H1 (cell line): Measurements from ENCODE around the gene MPRIP.

Experiments used
- BACH1 ChIP-seq: IDR thresholded peaks from 2 replicates; pipeline ENCODE4 v1.6.1; 2012; ENCODE audit warnings: low read length, improper control_type of control experiment
- BRCA1 ChIP-seq: IDR thresholded peaks from 2 replicates; pipeline ENCODE4 v1.6.1; 2012; ENCODE audit warnings: low read depth, low read length, improper control_type of control experiment
- EGR1 ChIP-seq: IDR thresholded peaks from 2 replicates; pipeline ENCODE4 v1.6.1; 2011; ENCODE audit warnings: low read depth, low read length, borderline replicate concordance
- EZH2 ChIP-seq: fragments of 200-600 bp; sonication (generic); IDR thresholded peaks from 2 replicates; pipeline ENCODE4 v1.7.1; 2012; ENCODE audit warnings: low read depth, mild to moderate bottlenecking, moderate library complexity, low read length, inconsistent platforms; ENCODE audit not compliant: severe bottlenecking
- HDAC6 ChIP-seq: IDR thresholded peaks from one replicate; pipeline ENCODE4 v1.7.1; 2012; ENCODE audit warnings: low read depth, mild to moderate bottlenecking, inconsistent platforms, low read length, moderate library complexity
- JUN ChIP-seq: IDR thresholded peaks from 2 replicates; pipeline ENCODE4 v1.6.1; 2011; ENCODE audit warnings: low read depth, mild to moderate bottlenecking, improper control_type of control experiment, low read length
- POLR2A ChIP-seq, 2 experiments: IDR thresholded peaks; 1 replicate in 1 of 2; 2 replicates in 1 of 2; pipeline ENCODE4 v1.6.1; 2011; ENCODE audit warnings: low read depth in 2 of 2, low read length in 2 of 2, mild to moderate bottlenecking in 2 of 2; ENCODE audit errors: control extremely low read depth in 1 of 2
- RFX5 ChIP-seq: IDR thresholded peaks from 2 replicates; pipeline ENCODE4 v1.6.1; 2011; ENCODE audit warnings: low read depth, low read length, improper control_type of control experiment, borderline replicate concordance
- SIN3A ChIP-seq, 2 experiments: IDR thresholded peaks in 1 of 2; conservative IDR thresholded peaks in 1 of 2; 2 replicates each; pipeline ENCODE4 v1.6.1; 2011 to 2012; ENCODE audit warnings: low read length in 2 of 2, improper control_type of control experiment in 1 of 2, low read depth in 1 of 2, mild to moderate bottlenecking in 1 of 2
- TF ChIP-seq, protein P1 (sequence below), 3 experiments: IDR thresholded peaks; 1 replicate in 2 of 3; 2 replicates in 1 of 3; pipeline versions ENCODE4 v1.5.1 to v1.6.1; 2011; ENCODE audit warnings: low read length in 3 of 3, mild to moderate bottlenecking in 3 of 3, inconsistent platforms in 2 of 3, low read depth in 1 of 3, moderate library complexity in 1 of 3; ENCODE audit not compliant: insufficient read depth in 1 of 3; ENCODE audit errors: control extremely low read depth in 1 of 3
- TF ChIP-seq, protein P2 (sequence below): IDR thresholded peaks from 2 replicates; pipeline ENCODE4 v1.6.1; 2012; ENCODE audit warnings: inconsistent platforms
- TF ChIP-seq, protein P3 (sequence below): IDR thresholded peaks from 2 replicates; pipeline ENCODE4 v1.6.1; 2012; ENCODE audit warnings: inconsistent platforms

DNA sequence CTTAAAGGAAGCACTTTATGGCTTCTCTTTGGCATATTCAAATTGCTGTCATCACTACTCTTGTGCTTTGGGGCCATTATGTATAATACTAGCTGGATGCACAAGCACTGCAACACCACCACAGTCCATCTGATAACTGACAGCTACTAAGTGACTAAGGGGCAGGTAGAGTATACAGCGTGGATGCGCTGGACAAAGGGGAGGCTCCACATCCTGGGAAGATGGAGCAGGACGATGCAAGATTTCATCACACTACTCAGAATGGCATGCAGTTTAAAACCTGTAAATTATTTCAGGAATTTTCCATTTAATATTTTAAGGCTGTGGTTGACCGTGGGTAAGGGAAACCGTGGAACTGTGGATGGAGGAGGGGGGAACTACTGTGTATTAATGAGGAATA, 25.0 kb downstream of the MPRIP start:
- TF ChIP-seq BACH1 (no peak), SIN3A (conservative IDR thresholded peaks at IDR 0.05 in 1 of 2, IDR thresholded peaks at IDR 0.05 in 1 of 2; ENCODE audit: low read depth in 1 of 2, low read length in 2 of 2) (no peak), EGR1 (no peak), POLR2A (IDR thresholded peaks at IDR 0.05; ENCODE audit: control extremely low read depth in 1 of 2, low read depth in 2 of 2, low read length in 2 of 2) (no peak), JUN (no peak), BRCA1 (no peak), HDAC6 (no peak), EZH2 (no peak), RFX5 (no peak)
- TF ChIP-seq, protein P1, sequence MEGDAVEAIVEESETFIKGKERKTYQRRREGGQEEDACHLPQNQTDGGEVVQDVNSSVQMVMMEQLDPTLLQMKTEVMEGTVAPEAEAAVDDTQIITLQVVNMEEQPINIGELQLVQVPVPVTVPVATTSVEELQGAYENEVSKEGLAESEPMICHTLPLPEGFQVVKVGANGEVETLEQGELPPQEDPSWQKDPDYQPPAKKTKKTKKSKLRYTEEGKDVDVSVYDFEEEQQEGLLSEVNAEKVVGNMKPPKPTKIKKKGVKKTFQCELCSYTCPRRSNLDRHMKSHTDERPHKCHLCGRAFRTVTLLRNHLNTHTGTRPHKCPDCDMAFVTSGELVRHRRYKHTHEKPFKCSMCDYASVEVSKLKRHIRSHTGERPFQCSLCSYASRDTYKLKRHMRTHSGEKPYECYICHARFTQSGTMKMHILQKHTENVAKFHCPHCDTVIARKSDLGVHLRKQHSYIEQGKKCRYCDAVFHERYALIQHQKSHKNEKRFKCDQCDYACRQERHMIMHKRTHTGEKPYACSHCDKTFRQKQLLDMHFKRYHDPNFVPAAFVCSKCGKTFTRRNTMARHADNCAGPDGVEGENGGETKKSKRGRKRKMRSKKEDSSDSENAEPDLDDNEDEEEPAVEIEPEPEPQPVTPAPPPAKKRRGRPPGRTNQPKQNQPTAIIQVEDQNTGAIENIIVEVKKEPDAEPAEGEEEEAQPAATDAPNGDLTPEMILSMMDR (IDR thresholded peaks at IDR 0.05; ENCODE audit: control extremely low read depth in 1 of 3, insufficient read depth in 1 of 3, low read depth in 1 of 3, low read length in 3 of 3) = no peak
- TF ChIP-seq, protein P2, sequence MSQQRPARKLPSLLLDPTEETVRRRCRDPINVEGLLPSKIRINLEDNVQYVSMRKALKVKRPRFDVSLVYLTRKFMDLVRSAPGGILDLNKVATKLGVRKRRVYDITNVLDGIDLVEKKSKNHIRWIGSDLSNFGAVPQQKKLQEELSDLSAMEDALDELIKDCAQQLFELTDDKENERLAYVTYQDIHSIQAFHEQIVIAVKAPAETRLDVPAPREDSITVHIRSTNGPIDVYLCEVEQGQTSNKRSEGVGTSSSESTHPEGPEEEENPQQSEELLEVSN = no peak
- TF ChIP-seq, protein P3, sequence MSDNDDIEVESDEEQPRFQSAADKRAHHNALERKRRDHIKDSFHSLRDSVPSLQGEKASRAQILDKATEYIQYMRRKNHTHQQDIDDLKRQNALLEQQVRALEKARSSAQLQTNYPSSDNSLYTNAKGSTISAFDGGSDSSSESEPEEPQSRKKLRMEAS = no peak
